T-helper 1 cell treated with Interleukin-12 subunit alpha and Interleukin-12 subunit beta and Interleukin-4 antibody, amounts not matched to agents 30 μg/mL and 1 μg/mL, for 36 hours (primary cell): Measurements from ENCODE around the gene RHCE.
"Not testable (repeated sequence)": the region's sequence is repeated elsewhere in the genome, so short reads cannot be mapped to it uniquely, and the experiment has no call there.

Source experiments
- H3K27ac Mint-ChIP-seq: one replicate; pipeline ENCODE4 v1.8.0; 2021; ENCODE audit warnings: mild to moderate bottlenecking, mixed read lengths
- H3K27me3 Mint-ChIP-seq: one replicate; pipeline ENCODE4 v1.8.0; 2021; ENCODE audit warnings: low read depth, mixed read lengths
- H3K36me3 Mint-ChIP-seq: one replicate; pipeline ENCODE4 v1.8.0; 2021; ENCODE audit warnings: low read depth, mixed read lengths
- H3K4me1 Mint-ChIP-seq: one replicate; pipeline ENCODE4 v1.8.0; 2021; ENCODE audit warnings: low read depth, mixed read lengths
- H3K4me3 Mint-ChIP-seq: one replicate; pipeline ENCODE4 v1.8.0; 2021; ENCODE audit warnings: mild to moderate bottlenecking, moderate library complexity, mixed read lengths
- H3K9me3 Mint-ChIP-seq: one replicate; pipeline ENCODE4 v1.8.0; 2021; ENCODE audit warnings: mixed read lengths

The RHCE gene

GRCh38 chr1:25327864-25328790 is 92.5 kb downstream of the RHCE start:
- not testable (repeated sequence) for H3K27me3 Mint-ChIP-seq, H3K9me3 Mint-ChIP-seq, H3K27ac Mint-ChIP-seq

GRCh38 chr1:25324407-25324806 is 96.2 kb downstream of the RHCE start:
- not testable (repeated sequence) for H3K27ac Mint-ChIP-seq, H3K9me3 Mint-ChIP-seq, H3K27me3 Mint-ChIP-seq, H3K4me3 Mint-ChIP-seq, H3K36me3 Mint-ChIP-seq, H3K4me1 Mint-ChIP-seq

More at GRCh38 chr1:25327864-25328790, 92.5 kb downstream of the RHCE start:
- not testable (repeated sequence) for H3K36me3 Mint-ChIP-seq, H3K4me3 Mint-ChIP-seq
- peaks cover 18% of the 10 kb centered on the region for H3K4me1 Mint-ChIP-seq

- H3K27me3 Mint-ChIP-seq, H3K4me3 Mint-ChIP-seq, H3K4me1 Mint-ChIP-seq, H3K9me3 Mint-ChIP-seq, H3K27ac Mint-ChIP-seq, H3K36me3 Mint-ChIP-seq: not testable (repeated sequence)
Measured at GRCh38 chr1:25322127-25322526, 98.5 kb downstream of the RHCE start.

- H3K36me3 Mint-ChIP-seq, H3K27ac Mint-ChIP-seq, H3K4me3 Mint-ChIP-seq, H3K4me1 Mint-ChIP-seq, H3K9me3 Mint-ChIP-seq, H3K27me3 Mint-ChIP-seq: not testable (repeated sequence)
Measured at GRCh38 chr1:25320314-25320938, 100.2 kb downstream of the RHCE start.

GRCh38 chr1:25312806-25313470 is 107.7 kb downstream of the RHCE start:
- H3K9me3 Mint-ChIP-seq, H3K4me3 Mint-ChIP-seq, H3K27me3 Mint-ChIP-seq, H3K4me1 Mint-ChIP-seq, H3K27ac Mint-ChIP-seq: not testable (repeated sequence)
- H3K36me3 Mint-ChIP-seq, result peaks cover 32% of the 10 kb centered on the region
